COR-L47 (cell line): ENCODE results near the gene SLC22A12.

Experiments
- DNase-seq: peaks from one replicate; lab custom pipeline; 2025; lab: John Stamatoyannopoulos, UW

SLC22A12 gene

DNA sequence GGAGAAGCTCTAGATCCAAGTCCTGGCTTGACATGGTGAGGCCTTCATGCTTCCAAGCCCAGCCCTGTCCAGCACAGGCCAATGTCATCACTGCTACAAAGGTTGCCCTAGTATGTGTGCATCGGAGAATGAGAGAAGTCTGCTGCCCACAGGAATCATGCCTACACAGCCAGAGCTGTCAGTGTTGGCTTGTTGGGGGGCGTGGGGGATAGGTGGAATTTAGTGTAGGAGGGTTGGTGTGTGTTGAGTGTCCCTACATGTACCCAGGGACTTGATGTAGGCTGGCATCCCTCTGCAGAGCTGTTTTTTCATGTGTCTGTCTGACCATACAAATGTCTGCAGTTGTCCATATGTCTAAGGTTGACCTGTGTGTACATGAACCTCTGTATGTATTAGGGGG, 37.6 kb downstream of the SLC22A12 start:
- no peak for DNase-seq

DNA sequence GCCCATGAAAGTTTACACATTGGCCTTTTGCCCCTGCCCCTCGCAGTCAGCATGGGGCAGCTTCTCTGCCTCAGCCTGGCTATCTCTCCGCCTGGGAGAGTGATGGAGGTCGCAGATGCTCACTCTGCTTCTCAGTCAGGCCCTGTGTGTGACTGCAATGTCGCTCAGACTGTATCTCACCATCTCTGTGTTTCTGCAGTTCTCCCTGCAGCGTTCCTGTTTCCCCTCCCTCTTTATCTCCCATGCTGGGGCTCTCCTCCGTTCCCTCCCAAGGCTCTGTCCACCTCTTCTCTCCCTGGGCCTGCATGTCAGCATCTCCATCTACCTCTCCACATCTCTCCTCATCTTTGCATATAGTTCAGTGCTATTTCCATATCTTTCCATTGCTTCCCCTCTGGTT, 38.1 kb downstream of the SLC22A12 start:
- DNase-seq: no peak

DNA sequence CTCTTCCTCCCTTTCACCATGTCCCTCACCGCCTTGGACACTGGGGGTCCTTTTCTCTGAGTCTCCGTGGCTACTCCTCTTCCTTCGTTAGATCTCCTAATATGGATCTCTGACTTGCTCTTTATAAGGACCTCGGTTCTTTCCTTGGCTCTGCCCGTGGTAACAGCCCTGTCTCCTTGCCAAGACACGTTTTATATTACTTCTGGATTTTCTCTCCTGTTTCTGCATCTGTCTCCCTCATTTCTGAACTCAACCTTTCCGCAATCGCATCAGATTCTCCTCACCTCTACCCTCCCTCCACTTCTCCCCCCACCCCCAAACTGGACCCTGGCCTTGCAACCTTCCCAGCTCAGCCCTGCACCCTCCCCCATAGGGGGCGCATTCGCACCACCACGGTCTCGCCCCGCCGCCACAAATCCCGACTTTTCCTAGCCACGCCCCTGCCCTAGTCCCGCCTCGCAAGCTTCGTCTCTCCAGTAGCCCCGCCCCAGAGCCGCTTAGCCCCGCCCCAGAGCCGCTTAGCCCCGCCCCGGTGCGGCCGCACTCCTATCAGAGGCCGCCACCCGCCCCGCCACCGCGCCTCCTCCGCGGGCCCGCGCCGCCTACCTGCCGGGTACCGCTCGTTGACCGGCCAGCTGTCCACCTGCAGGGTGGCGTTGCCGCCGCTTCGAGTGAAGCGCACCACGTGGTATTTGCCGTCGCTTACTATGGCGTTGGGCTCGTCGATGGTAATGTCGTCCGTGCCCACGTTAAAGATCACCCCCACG, 39.0 kb downstream of the SLC22A12 start:
- DNase-seq: no peak

DNA sequence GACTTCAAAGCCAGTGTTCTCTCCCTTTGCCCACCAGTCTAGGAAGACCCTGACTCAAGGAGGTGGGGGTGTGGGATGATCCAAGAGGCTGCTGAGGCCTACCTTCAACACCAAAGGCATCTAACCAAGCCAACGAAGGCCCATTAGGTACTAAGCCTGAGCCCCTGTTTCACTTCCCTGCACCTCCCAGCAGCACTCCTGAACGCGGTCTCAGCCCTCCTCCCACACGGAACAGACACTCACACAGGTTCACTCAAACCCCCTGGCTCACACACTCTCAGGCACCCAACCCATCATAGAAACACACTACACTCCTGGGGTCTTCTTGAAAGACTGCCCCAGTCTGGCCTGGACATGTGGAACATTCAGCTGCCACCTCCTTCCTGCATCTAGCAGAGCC, 40.7 kb downstream of the SLC22A12 start:
- DNase-seq: no peak

DNA sequence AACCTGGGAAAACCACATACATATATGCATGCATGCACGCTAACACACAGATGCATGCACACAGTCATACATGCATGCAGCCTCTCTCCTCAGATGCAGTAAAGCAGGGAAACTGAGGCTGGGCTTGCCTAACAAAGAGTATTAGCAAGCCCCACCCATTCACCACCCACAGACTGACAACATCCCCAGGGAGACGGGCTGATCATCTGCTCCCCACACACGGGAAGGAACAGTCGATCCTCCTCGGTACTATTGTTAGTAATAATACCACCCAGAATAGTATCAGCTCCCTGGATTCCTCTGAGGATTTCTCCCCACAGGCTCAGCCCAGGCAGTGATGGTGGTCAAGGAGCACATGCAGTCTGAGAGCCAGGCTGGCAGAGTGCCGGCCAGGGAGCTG, 41.2 kb downstream of the SLC22A12 start:
- no peak for DNase-seq

DNA sequence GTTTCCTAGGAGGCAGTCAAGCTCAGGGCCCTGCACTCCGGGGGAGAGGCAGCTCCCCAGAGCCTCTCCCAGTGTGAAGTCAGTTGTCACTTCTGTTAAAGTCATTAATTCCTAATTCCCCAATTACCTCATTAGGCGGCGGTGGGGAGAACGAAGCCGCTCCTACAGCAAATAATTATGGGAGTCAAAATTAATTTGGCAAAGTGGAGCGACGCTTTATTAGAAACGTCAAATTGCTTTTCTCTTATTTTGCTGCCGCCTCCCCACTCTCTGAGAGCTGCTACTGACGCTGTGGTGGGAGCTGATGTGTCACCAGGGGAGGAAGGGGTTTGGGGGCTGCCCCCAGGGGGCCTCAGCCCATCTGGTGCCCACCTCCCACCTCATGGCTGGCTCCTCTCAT, 41.6 kb downstream of the SLC22A12 start:
- no peak for DNase-seq

DNA sequence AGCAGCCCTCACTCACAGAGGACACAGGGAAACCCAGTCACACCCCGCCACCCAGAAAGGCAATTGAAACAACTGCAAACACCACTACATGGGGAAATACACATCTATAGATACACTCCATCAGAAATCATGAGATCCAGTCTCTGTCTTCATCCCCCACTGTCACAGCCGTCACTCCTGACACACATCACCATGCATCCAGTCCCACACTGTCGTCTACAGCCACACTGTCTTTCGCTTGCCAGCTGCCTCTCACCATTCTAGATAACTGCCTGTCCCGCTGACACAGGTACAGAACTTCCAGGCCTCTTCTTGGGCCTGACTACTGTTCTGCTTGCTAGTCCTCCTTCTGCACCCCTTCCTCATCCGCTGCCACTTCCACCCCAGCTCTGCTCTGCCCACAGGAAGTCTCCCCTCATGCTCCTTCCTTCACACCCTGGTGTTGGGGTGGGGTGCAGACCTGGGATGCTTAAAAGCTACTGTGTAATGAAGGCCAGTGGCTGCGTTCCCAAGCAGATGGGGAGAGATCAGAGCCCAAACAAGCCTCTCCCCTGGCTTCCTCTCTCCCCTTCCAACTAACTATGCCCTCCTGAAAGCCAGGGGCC, 42.6 kb downstream of the SLC22A12 start:
- no peak for DNase-seq

DNA sequence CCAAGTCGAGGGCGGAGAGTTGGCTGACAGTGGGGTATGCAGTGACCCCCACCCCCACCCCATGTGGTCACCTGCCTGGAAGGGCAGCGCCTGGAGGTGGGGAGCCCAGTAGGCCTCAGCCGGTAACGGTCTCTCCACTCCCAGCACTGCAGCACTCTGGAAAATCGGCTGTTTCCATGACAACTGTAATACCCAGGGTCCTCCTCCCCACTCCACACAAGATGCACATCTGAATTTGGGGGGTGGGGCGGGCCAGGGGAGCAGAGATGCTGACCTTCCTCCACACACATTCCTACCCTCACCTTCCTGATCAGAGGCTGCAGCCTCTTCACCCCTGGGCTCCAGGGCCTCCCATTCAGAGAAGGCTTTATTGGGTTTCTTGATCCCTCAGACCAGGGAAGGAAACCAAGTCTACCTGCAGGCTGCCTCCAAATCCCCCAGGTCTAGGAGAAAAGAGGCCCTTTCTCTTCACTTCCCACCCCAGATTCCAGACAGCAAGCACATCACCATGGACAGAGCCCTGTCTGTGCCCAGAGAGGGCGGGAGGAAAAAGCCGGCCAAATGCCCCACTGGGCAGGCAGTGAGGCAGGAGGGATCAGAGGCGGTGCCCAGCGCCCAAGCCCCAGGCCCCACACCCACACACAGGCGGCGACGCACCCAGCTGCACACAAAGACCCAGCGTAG, 46.5 kb downstream of the SLC22A12 start:
- no peak for DNase-seq

DNA sequence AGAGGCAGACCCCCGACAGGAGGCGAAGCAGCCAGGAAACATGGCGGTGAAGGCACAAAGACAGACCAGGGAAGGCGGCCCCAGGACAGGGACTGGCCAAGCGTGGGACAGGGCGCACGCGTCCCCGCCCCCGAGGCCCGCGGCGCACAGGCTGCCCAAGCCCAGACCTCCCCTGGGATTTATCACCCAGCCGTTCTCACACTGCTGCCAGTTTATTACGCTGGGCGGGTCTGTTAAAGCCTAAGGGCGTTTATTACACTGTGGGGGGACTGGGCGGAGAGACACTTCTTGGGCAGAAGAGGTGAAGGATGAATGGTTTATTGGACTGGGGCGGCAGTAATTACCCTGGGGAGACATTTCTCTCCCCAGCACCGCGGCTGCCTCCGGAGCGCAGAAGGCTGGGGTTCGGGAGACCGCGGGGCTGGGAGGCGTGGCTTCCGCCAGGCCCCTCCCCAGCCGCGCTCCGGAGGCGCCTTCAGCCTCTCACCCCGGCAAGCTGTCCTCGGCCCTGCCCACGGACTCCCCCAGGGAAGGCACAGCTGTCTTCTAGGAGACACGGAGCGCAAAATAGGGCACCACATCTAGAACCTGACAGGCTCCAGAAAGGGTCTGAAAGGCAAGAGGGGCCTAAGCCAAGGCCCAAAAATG, 47.1 kb downstream of the SLC22A12 start:
- peak; percentile 58 for DNase-seq

DNA sequence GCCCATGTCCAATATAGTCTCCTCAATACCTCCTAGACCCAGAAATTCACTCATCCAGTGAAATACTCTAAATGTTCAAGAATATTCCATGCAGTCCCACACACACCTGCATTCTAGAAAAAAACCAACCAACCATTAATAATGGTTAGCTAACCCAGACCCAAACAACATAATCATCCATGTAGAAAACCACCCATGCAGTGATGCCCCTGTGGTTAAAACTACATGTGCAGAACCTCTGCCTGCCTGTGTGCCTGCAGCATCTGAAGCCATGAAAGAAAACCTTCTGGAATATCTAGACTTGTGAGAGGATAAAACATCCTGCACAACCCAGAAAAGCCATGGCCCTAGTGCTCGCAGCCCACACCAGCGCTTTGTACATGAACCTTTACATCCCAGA, 47.8 kb downstream of the SLC22A12 start:
- DNase-seq: no peak

DNA sequence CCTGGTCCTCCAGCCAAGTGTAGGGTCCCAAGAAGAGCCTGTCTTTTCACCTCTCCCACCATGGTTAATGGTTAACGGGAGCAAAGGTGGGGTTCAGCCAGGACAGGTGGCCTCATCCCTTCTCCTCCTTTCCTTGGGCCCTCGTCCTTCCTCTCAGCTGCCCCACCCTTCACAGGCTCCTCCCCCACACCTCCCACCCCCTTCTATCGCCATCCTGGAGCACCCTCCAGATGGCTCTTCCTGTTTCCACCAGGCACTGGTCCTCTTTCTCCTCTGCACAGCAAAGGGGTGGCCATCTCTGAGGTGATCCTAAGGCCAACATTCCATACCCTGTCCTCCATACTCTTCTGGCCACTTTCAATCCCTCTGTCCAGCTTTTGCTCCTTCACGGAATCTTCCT, 48.9 kb downstream of the SLC22A12 start:
- DNase-seq: no peak

DNA sequence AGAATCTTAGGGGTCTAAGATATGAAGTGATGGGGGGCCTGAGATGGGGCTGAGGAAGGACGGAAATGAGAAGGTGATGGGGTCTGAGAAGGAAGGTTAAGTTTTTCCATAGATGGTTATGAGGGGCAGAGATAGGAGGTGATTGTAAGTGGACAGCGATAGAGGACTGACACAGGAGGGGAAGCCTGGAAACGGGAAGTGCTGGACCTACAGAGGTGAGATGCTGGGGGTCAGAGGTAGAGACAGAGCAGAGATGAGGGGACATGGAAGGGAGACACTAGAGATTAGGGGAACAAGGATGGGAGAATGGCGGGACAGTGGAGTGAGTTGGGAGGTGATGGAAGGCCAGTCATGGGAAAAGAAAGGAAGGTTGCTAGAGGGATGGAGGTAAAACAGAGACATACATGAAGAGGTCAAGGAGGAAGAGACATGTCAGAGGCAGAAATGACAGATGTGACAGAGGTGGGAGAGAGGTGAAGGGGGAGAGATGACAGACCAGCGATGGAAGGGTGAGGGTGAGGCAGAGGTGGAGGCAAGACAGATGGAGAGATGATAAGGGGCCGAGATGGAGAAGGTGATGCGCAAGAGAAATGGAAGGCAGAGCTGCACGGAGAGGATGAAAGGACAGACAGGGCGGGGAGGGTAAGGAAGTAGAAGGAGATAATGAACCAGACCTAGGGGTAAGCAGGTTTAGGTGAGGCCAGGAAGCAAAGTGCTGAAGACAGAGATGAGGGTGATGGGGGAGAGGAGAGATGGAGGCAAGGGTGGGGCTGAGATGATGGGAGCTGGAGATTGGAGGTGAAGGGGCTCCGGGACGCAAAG, 50.8 kb downstream of the SLC22A12 start:
- DNase-seq: no peak

DNA sequence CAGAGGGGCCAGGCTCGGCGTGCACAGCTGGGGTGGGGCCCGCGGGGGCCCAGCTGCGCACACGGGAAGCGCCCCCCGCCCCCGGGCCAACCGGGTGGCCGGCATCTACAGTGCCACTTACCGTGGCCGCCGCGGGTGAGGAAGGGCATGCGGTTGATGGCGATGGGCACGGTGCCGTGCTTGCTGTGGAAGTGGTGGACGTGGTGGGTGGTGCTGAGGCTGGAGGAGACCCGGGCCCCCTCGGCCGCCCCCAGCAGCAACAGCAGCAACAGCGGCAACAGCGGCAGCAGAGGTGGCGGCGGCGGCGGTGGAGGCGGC, 51.4 kb downstream of the SLC22A12 start:
- no peak for DNase-seq

DNA sequence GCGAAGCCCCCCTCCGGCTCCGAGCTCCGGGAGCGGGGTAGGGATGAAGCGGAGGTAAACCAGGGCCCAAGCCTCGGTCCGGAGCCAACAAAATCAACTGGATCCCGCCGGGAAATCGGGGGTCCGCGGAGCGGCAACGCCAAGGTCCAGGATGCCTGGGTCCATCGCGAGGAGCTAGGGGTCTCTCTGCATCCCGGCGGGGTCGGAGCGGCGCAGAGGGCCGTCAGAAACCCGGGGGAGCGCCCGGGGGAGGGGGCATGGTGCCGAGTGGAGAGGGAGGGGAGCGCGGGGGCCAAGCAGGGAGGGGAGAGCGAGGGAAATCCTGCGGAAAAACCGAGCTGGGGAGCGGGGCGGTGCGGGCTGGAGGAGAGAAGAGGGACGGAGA, 51.8 kb downstream of the SLC22A12 start:
- DNase-seq: no peak

DNA sequence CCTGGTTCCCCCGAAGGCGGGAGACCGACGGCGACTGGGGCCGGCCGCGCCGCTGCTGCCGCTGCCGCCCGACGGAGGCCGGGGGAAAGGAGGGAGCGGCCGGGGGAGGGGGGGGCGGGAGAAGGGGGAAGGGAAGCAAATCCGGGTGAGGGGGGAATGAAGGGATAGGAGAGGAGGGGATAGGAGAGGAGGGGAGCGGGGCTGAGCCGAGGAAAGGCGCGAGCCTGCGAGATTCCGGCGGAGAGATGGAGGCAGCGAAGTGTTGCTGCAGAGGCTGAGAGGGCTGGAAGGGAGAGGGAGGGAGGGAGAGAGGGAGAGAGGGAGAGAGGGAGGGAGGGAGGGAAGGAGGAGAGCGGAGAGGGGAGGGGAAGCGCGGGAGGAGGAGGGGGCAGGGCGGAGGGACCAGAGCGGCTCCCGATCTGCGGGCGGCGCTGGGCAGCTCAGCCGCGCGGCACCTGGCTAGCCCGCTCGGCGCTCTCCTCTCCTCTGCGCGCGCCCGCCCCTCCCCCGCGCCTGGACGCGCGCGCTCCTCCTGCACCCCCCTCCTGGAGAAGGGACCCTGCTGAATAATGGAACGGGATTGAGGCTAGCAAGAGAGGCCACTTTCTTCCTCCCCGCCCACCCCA, 52.3 kb downstream of the SLC22A12 start:
- DNase-seq: peak; percentile 70

DNA sequence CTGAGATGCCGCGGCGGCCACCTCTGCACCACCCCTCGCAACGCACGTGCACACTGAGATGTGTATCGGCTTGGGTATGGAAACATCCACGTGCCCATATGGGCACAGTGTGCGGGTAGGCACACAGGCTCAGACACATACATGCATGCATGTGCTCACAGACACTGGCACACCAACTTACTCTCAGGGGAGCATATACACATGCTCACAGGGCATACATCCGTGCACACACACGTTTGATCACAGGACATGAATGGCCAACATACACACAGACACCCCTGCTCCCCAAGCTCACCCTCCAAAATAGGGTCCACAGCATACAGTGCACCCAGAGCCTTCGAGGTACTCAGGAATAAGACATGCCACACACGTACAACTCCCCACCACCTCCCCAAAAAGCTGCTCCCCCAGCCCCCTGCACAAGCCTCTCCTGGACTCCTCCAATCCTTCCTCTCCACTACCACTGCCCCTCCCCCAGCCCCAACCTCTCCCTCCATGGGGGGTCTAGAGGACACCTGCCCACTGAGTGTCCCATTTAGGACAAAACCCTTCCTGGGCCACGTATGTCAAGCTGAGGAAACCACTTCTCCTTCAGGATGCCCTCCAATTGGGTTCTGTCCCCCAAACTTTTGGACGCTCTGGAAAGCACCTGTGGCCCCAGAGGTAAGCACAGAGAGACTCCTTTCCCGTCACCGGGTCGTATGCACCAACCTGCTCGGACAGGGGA, 53.1 kb downstream of the SLC22A12 start:
- DNase-seq: peak; percentile 44

DNA sequence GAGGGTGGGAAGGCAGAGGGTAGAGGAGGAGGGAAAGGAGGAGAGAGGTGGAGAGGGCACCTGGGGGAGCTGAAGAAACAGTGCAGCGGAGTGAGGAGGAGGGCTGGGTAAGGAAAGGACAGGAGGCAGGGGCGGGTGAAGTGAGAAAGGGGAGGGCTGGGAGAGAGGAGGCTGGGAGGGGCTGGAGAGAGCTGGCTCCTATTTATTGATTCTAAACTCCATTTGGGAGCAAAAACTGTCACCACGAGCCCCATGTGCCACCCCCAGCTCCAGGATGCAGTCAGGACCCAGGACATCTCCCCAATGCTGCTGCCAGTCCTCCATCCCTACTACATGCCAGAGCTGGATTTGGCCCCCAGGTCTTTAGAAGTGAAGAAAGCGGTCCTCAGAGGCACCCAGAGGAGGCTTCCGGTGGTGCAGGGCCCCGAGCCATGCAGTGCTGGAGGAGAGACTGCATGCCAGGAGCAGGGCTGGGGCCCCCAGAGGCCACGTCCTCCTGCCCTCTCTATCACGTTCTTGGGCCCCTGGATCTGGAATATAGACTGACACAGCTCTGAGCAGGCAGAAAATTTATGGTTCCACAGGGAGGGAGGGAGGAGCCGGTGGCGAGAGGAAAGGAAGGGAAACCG, 53.7 kb downstream of the SLC22A12 start:
- DNase-seq: no peak

DNA sequence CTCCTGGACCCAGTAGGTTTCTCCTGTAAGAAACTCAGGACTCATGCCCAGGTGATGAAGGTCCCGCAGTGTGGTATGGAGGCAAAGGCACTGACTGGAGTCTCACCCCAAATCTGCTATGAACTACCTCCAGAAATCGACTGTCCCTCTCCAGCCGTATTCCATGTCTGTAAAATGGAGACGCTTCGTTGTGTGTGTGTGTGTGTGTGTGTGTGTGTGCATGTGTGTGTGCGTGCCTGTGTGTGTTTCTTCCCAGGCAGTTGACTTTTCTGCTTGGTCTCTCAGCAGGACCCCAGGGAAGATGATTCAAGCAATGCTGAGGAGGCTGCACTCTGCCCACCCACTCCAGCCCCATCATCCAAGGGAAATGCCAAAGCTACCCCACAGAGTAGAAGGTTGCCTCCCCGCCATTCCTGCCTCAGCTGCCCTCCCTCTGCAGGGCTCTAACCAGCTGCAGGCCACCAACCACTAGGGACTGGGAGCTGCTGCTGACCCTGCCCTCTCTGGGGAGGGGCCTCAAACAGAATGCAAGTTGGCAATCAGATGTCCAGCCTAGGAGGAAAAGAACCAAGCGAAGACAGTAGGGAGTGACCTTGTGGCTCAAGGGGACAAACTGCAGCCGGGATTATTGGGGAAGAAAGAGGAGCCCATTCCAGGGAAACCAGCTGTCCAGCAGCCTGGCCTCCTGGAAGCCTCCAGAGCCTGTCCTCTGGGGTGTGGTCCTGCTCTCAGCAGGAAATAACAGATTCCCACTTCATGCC, 56.2 kb downstream of the SLC22A12 start:
- no peak for DNase-seq

DNA sequence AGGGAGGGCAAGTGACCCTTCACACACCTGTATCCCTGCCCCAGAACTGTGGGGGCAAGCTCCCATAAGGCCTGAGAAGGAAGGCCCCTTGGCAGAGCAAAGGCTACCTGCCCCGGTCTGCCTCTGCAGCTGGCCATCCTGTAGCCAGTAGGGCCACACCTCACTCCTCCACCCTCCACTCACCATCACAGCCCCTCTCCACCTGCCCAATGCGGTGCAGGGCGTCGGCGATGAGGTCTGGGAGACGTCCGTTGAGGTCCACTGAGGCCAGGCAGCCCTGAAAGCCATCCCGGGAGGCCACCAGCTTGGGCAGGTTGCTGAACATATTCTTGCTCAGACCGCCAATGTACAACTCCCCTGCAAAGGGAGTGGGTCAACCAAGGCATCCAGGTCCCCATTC, 57.5 kb downstream of the SLC22A12 start:
- DNase-seq: no peak

DNA sequence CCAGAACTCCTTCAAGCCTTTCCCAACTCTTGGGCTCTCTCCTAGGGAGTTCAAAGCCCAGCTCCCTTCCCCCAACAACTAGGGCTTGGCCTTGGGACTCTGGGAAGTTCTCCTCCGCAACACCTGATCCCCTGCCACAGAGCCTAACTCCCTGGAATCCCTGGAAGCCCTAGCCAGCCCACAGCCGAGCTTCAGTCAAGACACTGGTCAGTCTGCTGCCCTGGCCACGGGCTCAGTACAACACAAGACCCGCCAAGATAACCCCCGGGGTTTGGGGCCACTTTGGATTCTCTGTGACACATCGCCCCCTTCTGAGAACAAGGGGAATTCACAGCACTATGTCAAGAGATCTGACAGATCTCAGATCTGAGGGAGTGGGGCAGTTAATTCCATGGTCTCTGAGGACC, 58.3 kb downstream of the SLC22A12 start:
- peak; percentile 23 for DNase-seq
